Sigmoid colon (tissue), 4 donors: ENCODE data around the gene SLC22A1.

Experiments used
- CTCF ChIP-seq, 4 experiments: fragments of 450-650 bp in 3 of 4; fragments of 200-600 bp in 1 of 4; IDR thresholded peaks; one replicate each; pipeline ENCODE4 v1.5.1; 2016 to 2019; ENCODE audit warnings: antibody characterized with exemption in 4 of 4, mild to moderate bottlenecking in 3 of 4, moderate library complexity in 2 of 4
- POLR2A ChIP-seq, 2 donors: fragments of 450-650 bp; IDR thresholded peaks; one replicate each; pipeline ENCODE4 v1.6.1; 2016; ENCODE audit warnings: antibody characterized with exemption in 2 of 2, mild to moderate bottlenecking in 2 of 2, moderate library complexity in 2 of 2
- POLR2AphosphoS5 ChIP-seq, 4 donors: sonication (generic); formaldehyde crosslinking; IDR thresholded peaks; one replicate each; pipeline ENCODE4 v1.6.1; 2017; ENCODE audit warnings: antibody characterized with exemption in 4 of 4

DNA sequence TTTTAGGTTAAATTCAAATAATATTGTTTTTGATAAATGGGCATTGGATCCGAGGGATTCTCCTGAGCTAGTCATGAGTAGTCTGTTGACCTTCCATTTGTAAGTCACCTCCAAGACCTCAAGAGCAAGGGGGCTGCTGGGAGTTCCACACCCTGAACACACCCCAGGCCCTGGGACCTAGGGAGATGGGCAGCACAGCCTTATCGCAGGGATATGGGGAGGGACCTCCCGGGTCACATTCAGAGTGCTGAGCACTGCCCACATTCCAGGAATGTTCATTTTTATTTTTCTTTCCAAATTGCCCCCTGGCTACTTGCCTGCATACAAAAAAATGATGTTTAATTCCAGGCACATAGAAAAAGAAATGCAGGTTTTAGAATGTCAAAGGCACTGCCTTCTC is 81.5 kb downstream of the SLC22A1 start:
- no peak for TF ChIP-seq CTCF (IDR thresholded peaks at IDR 0.05)
- TF ChIP-seq POLR2A (IDR thresholded peaks at IDR 0.05): no peak
- no peak for TF ChIP-seq POLR2AphosphoS5 (IDR thresholded peaks at IDR 0.05)
